HG03457 (cell line): ENCODE results near the gene P2RY12.

Experiments used
- ATAC-seq: cut with Tn5 transposase; IDR thresholded peaks from one replicate; pipeline ENCODE4 v1.9.1; 2021; ENCODE audit warnings: moderate number of reproducible peaks; ENCODE audit not compliant: unreplicated experiment

P2RY12 gene

DNA sequence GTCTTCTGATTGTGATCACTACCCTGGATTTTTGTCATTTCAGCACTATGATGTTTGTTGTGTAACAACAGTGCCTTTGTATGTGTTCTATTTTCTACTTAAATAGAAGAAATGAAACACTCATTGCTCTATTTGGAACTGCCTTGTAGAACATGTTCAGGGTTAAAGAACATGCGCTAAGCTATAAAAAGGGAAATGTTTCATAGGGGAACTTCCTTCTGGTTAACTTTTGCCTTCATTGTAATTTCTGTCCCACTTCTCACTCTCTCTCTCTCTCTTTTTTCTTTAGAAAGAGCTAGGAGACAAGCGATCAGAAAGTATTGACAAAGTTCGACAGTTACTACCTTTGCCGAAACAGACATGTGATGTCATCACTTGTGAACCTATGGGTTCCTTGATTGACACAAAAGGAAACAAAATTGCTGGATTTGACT lies at the start of gene P2RY12:
TSS of gene P2RY12 (minus strand) at position 13 of the 434 bp plus-strand sequence. CDS start 45,908 bp downstream, outside the sequence.
- no peak for ATAC-seq

DNA sequence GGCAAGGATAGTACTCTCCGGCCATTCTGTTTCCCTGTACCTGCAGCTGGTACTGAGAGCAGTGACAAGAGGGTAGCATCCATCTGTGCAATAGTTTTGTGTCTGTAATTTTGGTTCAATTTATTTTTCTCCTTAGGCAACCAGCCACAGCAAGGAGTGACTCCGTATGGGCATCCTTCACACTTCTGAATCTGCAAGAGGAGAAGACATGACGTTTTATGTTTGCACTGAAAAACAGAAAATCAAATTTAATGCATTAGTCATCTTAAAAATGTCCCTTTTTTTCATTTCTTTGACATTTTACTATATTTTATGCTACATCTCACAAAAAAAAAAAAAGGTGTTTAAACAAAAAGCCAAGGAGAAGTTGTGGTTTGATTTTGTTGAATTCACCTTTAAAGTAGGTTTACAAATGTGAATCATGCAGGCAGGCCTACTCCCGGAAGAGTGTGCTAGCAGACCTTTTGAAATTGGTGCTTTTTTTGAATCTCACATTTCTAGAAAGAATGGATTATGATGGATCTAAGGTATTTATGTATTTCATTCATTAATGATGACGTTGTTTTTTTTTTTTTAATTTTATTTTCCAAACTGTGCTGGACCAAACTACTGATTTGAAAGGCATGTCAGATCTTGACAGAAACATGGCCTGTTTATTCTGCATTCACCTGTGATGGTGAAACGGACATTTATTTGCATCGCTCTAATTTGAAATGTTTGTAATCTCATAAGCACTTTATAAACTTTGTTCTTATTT lies 48.2 kb upstream of the P2RY12 start:
- ATAC-seq = no peak

DNA sequence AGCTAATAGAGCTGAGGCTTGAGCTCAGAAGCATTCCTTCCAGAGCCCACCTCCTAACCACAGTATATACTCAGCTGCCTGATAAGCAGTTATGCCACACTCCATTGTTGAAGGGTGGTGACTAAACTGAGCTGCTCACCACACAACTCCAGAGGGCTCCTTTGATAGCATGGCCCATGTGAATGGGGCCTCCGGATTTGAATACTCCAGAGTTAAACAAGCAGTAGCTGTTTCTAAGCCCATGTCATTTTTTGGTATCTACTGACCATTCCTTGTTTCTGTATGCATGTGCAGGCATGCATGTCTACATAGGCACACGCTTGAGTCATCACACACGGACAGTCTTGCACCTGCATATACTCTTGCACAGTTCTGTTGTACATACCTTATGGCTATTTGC lies 47.4 kb upstream of the P2RY12 start:
- no peak for ATAC-seq

DNA sequence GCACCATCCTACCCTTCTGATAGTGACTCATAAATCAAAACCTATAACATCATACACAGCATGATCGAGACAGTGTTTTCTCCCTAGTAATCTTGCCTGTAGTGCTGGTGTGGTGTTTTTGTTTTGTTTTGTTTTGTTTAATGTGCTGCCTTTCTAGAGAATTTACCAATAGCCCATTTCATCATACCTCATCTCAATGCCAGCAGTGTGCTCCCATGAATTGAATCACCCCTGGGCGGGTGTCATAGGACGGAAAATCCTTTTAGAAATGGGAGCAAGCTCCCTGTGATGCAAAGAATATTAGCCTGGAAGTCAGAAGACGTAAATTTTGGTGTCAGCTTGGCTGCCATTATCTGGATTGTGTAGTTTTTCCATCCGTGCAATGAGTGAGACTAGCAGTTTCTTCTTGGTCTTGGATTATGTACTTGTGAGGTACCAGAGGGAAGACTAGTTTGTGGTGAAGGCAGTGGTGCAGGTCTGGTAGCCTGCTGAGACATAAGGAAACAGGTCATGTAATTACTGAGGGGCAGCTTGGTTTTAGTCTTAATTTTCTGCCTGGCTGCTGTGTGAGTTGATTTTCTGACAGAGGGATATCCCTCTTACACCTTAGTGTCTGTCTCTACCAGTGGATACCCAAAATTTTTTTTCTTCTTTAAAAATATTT lies 46.4 kb upstream of the P2RY12 start:
- ATAC-seq = no peak

DNA sequence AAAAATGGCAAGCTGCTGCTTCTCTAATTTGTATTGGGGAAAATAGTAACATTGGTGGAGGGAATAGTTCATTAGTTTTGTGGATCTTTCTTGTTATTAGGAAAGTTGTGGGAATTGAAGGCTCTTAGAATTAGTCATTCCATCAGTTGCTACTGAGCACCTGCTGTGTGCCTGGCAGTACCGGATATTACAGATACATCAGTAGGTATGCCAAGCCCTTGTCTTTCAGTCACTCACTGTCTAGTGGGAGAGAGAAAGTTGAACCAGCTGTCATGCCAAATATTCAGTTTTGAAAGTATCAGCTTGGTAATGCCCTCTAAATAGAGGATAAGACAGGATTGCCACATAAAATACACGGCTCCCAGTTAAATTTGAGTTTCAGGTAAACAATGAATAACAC lies 43.8 kb upstream of the P2RY12 start:
- ATAC-seq = no peak

DNA sequence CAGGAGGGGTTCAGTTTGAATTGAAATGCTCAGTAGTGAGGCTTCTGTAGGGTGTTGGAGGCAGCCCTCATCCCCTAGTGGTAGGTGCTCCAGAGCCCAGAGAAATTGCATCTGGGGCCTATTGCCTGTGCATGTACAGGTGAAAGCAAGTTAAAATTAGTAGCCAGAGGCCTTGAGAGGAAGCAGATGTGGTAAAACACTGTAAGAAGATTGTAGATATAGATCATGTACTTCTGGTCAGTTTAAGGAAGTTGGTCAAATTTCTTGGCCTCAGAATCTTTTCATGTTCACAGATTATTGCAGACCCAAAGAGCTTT lies 41.7 kb upstream of the P2RY12 start:
- ATAC-seq = no peak

DNA sequence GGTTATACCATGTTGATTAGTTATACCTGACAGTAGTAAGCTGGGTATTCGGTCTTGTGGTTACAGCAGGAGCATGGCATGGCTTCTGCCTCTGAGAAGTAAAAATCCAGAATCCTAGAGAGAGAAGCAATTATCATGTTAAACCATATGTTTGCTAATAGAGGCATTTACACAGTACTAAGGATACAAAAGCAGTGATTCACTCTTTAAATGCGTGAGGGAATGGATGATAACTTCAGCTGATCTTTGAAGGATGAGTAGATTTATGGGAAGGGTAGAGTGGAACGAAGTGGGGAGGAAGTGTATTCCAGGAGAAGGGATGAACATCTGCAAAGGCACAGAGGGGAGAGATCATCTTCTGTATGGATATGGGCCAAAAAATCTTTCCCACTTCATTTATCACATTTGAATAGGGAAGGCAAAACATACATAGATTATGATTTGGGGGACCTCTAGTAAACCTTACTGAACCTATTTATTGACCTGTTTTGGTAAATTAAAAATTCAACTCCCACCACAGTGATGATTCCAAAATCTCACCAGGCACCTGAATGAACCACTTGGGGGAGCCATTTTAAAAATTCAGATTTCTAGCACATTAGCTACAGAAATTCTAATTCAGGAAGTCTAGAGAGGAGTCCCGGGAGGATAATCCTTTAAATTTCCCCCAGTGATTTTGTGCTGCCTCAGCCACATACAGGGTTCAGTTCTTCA lies 41.2 kb upstream of the P2RY12 start:
- no peak for ATAC-seq

DNA sequence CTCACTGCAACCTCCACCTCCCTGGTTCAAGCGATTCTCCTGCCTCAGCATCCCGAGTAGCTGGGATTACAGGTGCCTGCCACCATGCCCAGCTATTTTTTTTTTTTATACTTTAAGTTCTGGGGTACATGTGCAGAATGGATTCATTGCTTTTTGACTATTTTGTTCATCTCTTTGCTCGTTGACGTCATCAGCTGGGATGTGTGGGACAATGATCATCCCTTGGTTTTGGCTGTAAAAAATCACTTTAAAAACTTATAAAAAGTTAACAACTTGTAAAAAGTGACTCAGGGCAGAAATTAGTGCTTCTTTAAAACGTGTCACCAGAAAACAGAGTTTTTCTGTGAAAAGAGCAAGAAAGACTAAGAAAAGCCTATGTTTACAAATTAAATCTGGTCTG lies 38.5 kb upstream of the P2RY12 start:
- ATAC-seq = no peak

DNA sequence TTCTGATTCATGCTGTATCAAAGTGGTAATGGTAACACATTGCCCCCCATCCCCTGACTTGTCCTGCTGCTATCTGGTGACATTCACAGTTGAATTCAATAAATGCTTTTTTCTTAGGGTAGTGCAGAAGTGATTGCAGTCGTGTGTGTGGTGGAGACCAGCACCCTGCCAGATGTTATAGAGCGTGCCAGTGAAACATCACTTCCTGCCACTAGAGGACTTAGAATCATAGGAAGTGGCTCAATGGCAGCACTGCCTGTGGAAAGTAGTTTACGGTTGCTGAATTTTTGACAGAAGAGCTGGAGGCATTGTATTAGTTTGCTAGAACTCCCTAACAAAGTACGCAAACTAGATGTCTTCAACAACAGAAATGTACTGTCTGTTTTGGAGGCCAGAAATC lies 37.4 kb upstream of the P2RY12 start:
- ATAC-seq = no peak

DNA sequence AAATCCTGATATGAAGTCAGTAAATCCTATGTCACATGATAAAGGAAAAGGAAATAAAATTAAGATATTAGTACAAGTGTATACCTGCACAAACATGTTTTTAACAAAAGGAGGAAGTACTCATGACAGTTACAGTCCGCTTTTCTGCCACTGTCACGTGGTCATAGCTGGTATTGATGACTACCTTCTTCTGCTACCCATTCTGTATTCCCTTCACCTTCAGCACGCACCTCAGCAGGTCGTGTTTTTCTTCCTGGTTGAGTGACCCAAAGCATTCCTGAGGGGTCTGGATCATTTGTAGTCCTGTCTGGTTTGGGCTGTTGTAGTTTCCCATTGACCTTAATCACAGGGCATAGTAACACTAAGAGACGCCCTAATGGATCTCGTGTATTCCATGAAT lies 35.3 kb upstream of the P2RY12 start:
- ATAC-seq = no peak

DNA sequence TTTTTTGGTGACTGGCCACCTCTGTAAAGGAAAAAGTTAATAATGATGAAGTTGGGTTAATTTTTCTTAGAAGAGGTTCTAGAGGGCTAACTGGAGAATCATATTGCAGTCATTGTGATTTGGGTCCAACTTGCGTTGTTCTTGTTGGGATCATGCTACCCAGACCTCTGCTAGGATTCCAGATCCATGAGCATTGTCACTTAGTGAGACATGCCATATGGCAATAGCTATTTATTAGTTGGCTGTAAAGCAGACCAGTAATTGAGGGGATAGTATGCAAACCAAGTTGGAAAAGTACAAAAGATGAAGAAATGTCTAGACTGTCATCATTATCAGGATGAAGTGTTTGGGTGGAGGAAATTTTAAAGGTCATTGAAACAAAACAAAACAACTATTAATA lies 30.7 kb upstream of the P2RY12 start:
- no peak for ATAC-seq

DNA sequence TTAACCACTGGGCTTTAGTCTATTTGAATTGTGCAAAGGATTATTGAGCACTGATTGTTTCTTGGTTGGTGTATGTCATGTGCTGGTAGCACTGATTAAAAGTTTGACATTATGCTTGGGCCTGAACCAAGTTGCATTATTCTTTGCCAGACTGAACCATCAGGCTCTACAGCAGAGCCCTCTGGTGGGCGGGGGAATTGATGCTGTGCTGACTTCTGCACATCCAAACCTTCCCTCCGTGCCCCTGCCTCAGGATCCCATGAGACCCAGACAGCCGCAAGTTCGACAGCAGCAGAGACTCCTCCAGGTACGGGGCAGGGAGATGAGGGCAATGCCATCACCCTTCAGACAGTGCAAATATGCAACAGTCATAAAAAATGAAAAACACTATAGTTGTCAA lies 28.4 kb upstream of the P2RY12 start:
- no peak for ATAC-seq

DNA sequence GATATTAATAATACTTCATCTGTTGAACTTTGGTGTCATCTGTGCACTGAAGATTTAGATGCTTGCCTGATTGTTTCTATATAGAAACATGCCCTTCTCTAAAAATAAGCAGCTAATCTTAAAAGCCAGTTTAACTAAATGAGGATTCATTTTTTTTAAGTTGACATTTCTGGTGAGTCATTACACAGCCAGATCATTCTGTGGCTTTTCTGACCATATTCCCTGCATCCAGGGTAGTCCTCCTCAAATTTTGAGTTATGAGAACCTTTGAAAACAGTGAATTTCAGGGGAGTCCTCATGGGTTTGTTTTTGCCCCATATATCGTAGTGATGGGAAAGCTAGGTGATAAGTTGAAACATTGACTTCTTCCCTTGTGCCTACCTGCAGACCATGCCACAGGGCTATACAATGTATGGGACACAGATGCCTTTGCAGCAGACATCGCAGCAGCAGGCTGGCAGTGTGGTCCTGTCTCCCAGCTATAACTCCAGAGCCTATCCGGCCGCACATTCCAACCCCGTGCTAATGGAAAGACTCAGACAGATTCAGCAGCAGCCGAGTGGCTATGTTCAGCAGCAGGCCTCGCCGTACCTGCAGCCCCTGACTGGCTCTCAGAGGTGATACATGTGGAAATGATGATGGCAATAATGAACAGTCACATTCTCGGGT lies 26.5 kb upstream of the P2RY12 start:
- ATAC-seq = no peak

DNA sequence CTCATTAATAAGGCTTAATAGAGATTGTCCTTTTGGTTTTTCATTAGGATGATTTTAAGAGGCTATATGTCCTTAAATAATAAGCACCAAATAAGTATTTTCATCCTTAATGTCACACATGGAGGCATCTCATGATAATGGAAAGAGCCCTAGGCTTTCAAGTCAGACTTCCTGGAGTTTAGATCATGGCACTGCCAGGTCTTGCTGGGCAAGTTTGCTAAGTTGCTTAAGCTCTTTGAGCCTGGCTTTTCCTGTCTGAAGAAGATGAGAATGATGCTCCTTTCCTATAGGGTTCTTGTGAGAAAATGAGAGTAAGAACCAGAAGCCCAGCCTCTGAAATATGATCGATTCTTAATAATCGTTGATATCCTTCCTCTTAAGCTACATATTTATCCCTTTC lies 23.4 kb upstream of the P2RY12 start:
- no peak for ATAC-seq

DNA sequence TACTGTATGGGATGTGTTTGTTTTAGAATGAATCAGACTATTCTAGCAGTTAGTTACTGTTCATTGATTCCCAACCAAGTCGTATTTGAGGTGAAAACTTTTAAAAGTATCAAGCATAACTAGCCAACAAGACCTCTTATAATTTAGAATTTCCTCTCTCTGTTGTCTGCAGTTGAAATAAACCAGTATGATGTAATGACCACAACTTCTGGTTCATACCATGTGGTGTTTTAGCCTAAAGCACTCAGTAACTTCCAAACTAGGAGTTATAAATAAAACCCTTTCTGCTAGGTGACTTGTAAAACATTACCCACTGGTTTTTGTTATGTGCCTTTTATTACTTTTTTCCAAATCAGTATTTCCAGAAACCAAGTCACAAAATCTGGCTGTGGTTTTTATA lies 19.8 kb upstream of the P2RY12 start:
- peak; percentile 78 for ATAC-seq

DNA sequence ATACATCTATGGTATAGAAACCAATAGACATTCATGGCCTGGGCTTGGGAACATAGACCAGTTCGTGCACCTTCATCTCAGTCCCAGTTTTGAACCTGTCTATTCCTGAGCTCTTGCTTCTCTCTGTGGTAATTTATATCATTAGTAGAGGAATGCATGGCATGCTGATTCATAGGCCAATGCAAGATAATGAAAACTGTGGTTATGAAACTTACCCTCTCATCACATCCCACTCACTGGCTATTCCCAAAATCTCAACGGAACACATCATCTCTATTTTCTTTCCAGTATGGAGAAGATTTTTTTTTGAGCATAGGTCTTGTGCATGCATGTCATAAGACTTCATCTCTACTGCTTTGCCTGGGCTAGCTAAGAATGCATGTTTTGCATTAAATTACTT lies 18.7 kb upstream of the P2RY12 start:
- ATAC-seq = no peak

DNA sequence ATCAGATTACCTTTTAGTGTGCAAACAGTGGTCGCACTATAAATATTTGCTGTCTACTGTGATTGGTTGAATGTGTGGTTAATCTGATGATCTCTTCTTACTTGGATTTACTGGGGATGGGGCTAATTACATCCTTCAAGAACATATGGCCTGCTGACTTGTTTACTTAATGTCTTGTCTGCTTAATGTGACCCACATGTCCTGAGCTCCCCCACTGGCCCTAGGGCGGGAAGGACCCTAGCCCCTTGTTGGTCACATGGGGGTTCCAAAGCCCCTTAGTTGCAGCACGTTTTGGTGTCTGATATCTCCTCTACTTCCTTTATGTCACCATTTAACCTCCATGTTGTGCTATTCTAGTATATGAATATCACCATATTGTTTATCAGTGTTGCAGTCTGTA lies 17.8 kb upstream of the P2RY12 start:
- ATAC-seq = no peak

DNA sequence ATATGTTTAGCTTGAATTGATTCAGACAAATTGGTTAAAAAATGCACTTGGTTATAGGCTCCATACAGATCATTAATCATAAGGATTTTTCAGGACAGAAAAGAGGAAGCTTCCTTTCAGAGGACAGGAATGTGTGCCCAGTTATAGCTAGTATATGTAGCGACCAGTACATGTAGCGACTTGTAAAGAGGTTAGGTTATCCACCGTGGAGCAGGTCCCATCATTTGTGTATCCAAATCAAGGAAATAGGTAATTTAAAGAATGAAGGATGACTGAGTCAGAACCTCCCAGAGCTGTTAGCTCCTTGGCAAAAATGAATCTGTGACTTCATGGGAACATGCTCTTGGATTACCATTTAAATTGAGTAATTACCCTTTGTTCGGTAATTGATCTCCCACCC lies 15.8 kb upstream of the P2RY12 start:
- no peak for ATAC-seq

DNA sequence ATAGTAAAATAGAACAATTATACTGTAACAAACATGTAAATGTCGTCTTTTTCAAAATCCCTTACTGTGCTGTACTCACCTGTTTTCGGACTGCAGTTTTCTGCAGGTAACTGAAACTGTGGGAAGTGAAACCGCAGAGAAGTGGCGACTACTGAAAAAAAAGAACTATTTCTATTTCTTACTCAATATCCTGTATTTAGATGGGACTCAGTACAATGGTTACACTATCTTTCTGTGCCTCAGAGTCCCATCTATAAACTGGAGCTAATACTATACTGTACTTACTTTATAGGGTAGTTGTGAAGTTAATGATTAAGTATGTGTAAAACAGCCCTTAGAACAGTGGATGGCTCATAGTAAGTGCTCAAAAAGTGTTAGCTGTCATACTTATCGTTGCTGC lies 14.3 kb upstream of the P2RY12 start:
- no peak for ATAC-seq

DNA sequence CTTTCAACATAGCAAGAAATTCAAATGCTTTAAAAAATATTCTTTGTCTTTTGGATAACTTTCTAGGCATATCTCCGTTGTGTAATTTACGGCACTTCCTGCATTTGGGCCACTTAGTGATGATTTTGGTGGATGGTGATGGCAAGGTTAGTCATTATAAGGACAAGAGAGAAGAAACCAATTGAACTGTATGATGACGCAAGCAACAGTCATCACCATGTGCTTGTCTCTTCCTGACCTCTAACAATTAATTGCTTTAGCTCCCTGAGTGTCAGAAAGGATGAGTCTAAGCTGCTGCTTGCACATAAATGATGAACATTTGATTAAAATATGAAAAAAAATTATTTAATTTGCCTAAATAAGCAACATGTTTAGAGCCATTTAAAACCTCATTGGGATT lies 11.3 kb upstream of the P2RY12 start:
- ATAC-seq = no peak

DNA sequence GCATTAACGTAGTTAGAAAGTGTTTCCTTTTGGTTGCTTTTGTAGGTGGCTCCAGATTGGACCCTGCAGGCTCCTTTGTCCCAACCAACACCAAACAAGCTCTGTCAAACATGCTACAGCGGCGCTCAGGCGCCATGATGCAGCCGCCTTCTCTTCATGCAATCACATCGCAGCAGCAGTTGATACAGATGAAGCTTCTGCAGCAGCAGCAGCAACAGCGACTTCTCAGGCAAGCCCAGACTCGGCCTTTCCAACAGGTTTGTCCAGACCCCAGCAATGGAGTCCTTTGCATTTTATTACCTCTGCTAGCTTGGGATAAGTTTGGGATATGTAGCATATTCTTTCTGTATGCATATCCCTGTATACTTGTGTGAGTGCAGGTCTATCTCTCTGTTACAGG lies 10.1 kb upstream of the P2RY12 start:
- ATAC-seq = no peak

DNA sequence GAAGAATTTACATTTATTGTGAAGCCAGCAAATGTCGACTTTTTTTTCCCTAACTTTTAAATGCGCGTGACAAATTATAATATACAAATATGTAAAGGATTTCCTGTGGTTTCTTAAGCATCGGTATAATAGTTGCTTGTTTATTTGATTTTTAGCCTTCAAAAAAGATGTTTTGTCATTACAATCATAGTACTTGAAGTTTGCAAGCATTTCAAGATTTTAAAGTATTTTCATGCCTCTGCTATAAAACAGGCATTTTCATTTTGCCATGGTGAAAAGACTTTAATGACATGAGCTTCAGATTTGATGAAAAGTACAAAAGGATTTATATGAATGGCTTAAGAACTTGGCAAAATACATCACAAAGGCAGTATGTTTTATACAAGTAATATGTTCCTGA lies 9.4 kb upstream of the P2RY12 start:
- no peak for ATAC-seq
